HepG2 (cell line): Measurements from ENCODE around the gene MCM8. TPM values are rescaled to one million over a fixed set of nuclear protein-coding genes. Genes with fewer than 3 reads are reported as not detected.

Source experiments
- ATAC-seq: fragments of 200-7000 bp; cut with Tn5 transposase; 3 replicates; pipeline ENCODE4 v1.9.1; 2020; ENCODE audit warnings: mild to moderate bottlenecking, moderate library complexity
- BruUV-seq: library from RNA; stranded (reverse); fragments of 400-500 nt; replicated peaks from 2 replicates; lab custom pipeline; 2021; lab: Mats Ljungman, UMichigan
- CTCF ChIA-PET: fragments of 300-600 bp; formaldehyde crosslinking; extraction: SDS; loops from one replicate; lab custom pipeline; 2021; ENCODE audit warnings: low total read pairs, inconsistent platforms, low intra/inter-chr PET ratio; lab: Yijun Ruan, JAX
- POLR2A ChIA-PET: fragments of 350-600 bp; sonication (Branson Sonifier 250); formaldehyde crosslinking; loops from one replicate; lab custom pipeline; 2020; ENCODE audit warnings: antibody characterized with exemption, inconsistent platforms; lab: Yijun Ruan, JAX
- DNase-seq: peaks from one replicate; pipeline ENCODE4 v3.0.0-alpha.2; 2015; ENCODE audit warnings: low spot score
- FAIRE-seq: peaks from 3 replicates; lab custom pipeline; 2011; peaks lifted over from hg19 to GRCh38; lab: Jason Lieb, UNC
- H2AFZ ChIP-seq: one replicate; pipeline ENCODE4 v1.6.1; 2011; ENCODE audit warnings: low read length, inconsistent platforms
- H3K27ac ChIP-seq: fragments of 300-600 bp; 3 replicates; pipeline ENCODE4 v1.8.0; 2011; ENCODE audit warnings: mixed run types, mild to moderate bottlenecking, mixed read lengths, low read length, inconsistent platforms; ENCODE audit not compliant: insufficient read depth; ENCODE audit errors: extremely low read length
- H3K27me3 ChIP-seq, 2 experiments: fragments of 200-600 bp in 1 of 2; 2 replicates in 1 of 2; 3 replicates in 1 of 2; pipeline versions ENCODE4 v1.6.0 to v1.8.0; 2011; ENCODE audit warnings: low read length in 2 of 2, mild to moderate bottlenecking in 2 of 2, moderate library complexity in 2 of 2, inconsistent platforms in 1 of 2; ENCODE audit not compliant: insufficient read depth in 2 of 2, control insufficient read depth in 1 of 2
- H3K36me3 ChIP-seq, 2 experiments: fragments of 200-600 bp in 1 of 2; replicated peaks in 1 of 2; 2 replicates in 1 of 2; 3 replicates in 1 of 2; pipeline versions ENCODE4 v1.5.1 to v1.8.0; 2011; ENCODE audit warnings: low read length in 2 of 2, inconsistent platforms in 1 of 2; ENCODE audit not compliant: insufficient read depth in 2 of 2, control insufficient read depth in 1 of 2
- H3K4me1 ChIP-seq: 2 replicates; pipeline ENCODE4 v1.5.1; 2012; ENCODE audit warnings: low read length, inconsistent platforms; ENCODE audit not compliant: insufficient read depth
- H3K4me2 ChIP-seq: 2 replicates; pipeline ENCODE4 v1.6.0; 2011; ENCODE audit warnings: low read depth, low read length, inconsistent platforms
- H3K4me3 ChIP-seq, 3 experiments: fragments of 200-600 bp in 1 of 3; sonication (generic), shearing (Covaris generic) in 1 of 3; replicated peaks in 1 of 3; 2 replicates each; pipeline ENCODE4 v1.5.1; 2011 to 2016; ENCODE audit warnings: low read length in 3 of 3, inconsistent platforms in 2 of 3, low read depth in 2 of 3, mild to moderate bottlenecking in 2 of 3, control low read depth in 1 of 3, mixed read lengths in 1 of 3; ENCODE audit not compliant: insufficient read depth in 1 of 3
- H3K79me2 ChIP-seq: one replicate; pipeline ENCODE4 v1.6.1; 2011; ENCODE audit warnings: low read length, inconsistent platforms; ENCODE audit not compliant: insufficient read depth
- H3K9ac ChIP-seq: 2 replicates; pipeline ENCODE4 v1.6.0; 2011; ENCODE audit warnings: mild to moderate bottlenecking, low read depth, low read length, inconsistent platforms; ENCODE audit not compliant: insufficient read depth
- H3K9me3 ChIP-seq: 2 replicates; pipeline ENCODE4 v1.5.1; 2012; ENCODE audit warnings: mild to moderate bottlenecking, low read length
- H4K20me1 ChIP-seq: 2 replicates; pipeline ENCODE4 v1.6.0; 2011; ENCODE audit warnings: inconsistent platforms, mild to moderate bottlenecking, low read length, moderate library complexity; ENCODE audit not compliant: insufficient read depth
- AGO2 ChIP-seq: fragments of 200-400 bp; formaldehyde crosslinking; optimal IDR thresholded peaks from 2 replicates; pipeline ENCODE3; 2017; ENCODE audit warnings: mild to moderate bottlenecking, low read depth, low read length, moderate library complexity
- ATRX ChIP-seq: sonication (generic); formaldehyde crosslinking; IDR thresholded peaks from 2 replicates; pipeline ENCODE4 v1.4.0; 2020; ENCODE audit warnings: missing genetic modification reagents, borderline replicate concordance
- CEBPB ChIP-seq: IDR thresholded peaks from 2 replicates; pipeline ENCODE4 v1.6.1; 2011; ENCODE audit warnings: low read depth, low read length, improper control_type of control experiment, borderline replicate concordance
- ESRRA ChIP-seq: sonication (generic); formaldehyde crosslinking; IDR thresholded peaks from 2 replicates; pipeline ENCODE4 v1.5.1; 2020; ENCODE audit warnings: mild to moderate bottlenecking, low read depth, missing genetic modification reagents
- MAF1 ChIP-seq: sonication (generic); formaldehyde crosslinking; IDR thresholded peaks from 2 replicates; pipeline ENCODE4 v1.5.0; 2020; ENCODE audit warnings: missing genetic modification reagents, borderline replicate concordance
- MED8 ChIP-seq: sonication (generic); formaldehyde crosslinking; IDR thresholded peaks from 2 replicates; pipeline ENCODE4 v1.8.1; 2023; ENCODE audit warnings: mild to moderate bottlenecking, missing genetic modification reagents; ENCODE audit not compliant: insufficient replicate concordance
- NFYC ChIP-seq: IDR thresholded peaks from 2 replicates; pipeline ENCODE4 v1.6.1; 2016; ENCODE audit warnings: missing genetic modification reagents, missing compliant biosample characterization
- REPIN1 ChIP-seq: sonication (generic); formaldehyde crosslinking; IDR thresholded peaks from 2 replicates; pipeline ENCODE4 v1.8.0; 2022; ENCODE audit warnings: missing genetic modification reagents, low read depth, mild to moderate bottlenecking, borderline replicate concordance
- U2AF2 ChIP-seq: fragments of 200-400 bp; formaldehyde crosslinking; IDR thresholded peaks from 2 replicates; pipeline ENCODE4 v1.6.1; 2017; ENCODE audit warnings: low read depth, mild to moderate bottlenecking, low read length
- YEATS2 ChIP-seq: sonication (generic); formaldehyde crosslinking; IDR thresholded peaks from 2 replicates; pipeline ENCODE4 v1.4.0; 2020; ENCODE audit warnings: missing genetic modification reagents, borderline replicate concordance
- ZBTB8A ChIP-seq: sonication (generic); formaldehyde crosslinking; IDR thresholded peaks from 2 replicates; pipeline ENCODE4 v1.4.0; 2020; ENCODE audit warnings: mild to moderate bottlenecking, low read depth, missing genetic modification reagents, borderline replicate concordance
- ZNF563 ChIP-seq: sonication (generic); formaldehyde crosslinking; IDR thresholded peaks from 2 replicates; pipeline ENCODE4 v1.8.0; 2022; ENCODE audit warnings: mild to moderate bottlenecking, moderate library complexity, missing genetic modification reagents
- ZNF598 ChIP-seq: sonication (generic); formaldehyde crosslinking; IDR thresholded peaks from 2 replicates; pipeline ENCODE4 v1.5.1; 2020; ENCODE audit warnings: mild to moderate bottlenecking, missing genetic modification reagents, borderline replicate concordance
- WGBS: methylation state at CpG from one replicate; pipeline ENCODE4 v1.1.6; 2017; ENCODE audit warnings: low lambda C conversion rate; 5-methylcytosine and 5-hydroxymethylcytosine counted together
- in situ Hi-C: cut with HindIII; loops from 2 replicates; pipeline ENCODE4 v1.10.0; 2017; ENCODE audit warnings: low pct_unique_long_range_greater_than_20kb; ENCODE audit not compliant: extremely low pct_ligation_motif_present
- intact Hi-C: fragments of 100-400 bp; cut with micrococcal nuclease; formaldehyde crosslinking; loops from one replicate; pipeline ENCODE4 v1.10.0; 2022; ENCODE audit not compliant: unreplicated experiment
- polyA plus RNA-seq, 8 experiments: library from polyadenylated mRNA; depleted of rRNA in 3 of 8; stranded (reverse) in 7 of 8; unstranded in 1 of 8; fragments of >200 nt; fragmentation: Illumina TruSeq in 4 of 8; extraction: Trizol in 4 of 8; gene quantifications; 2 replicates each; pipeline versions ENCODE4 v1.2.1 to v1.2.3, GENCODE V29; 2011 to 2016; ENCODE audit warnings: low read depth in 4 of 8, missing spikeins in 1 of 8, mixed read lengths in 1 of 8; ENCODE audit not compliant: insufficient read depth in 1 of 8
- total RNA-seq, 5 experiments: library from RNA; depleted of rRNA; stranded (reverse); fragments of >200 nt; fragmentation: Illumina TruSeq; extraction: Trizol; gene quantifications; 2 replicates each; pipeline ENCODE4 v1.2.3, GENCODE V29; 2016; ENCODE audit warnings: low read depth in 1 of 5
- TF ChIP-seq, protein P1 (sequence below): sonication (generic); formaldehyde crosslinking; IDR thresholded peaks from 2 replicates; pipeline ENCODE4 v1.5.0; 2020; ENCODE audit warnings: mild to moderate bottlenecking, low read depth, missing genetic modification reagents, borderline replicate concordance

MCM8 gene
- total and polyA plus RNA-seq, 2 of the 13 experiments (the other 11 are each of a cell fraction or from before 2014, with no cell fraction given), result 11.5 to 59.3 TPM

DNA sequence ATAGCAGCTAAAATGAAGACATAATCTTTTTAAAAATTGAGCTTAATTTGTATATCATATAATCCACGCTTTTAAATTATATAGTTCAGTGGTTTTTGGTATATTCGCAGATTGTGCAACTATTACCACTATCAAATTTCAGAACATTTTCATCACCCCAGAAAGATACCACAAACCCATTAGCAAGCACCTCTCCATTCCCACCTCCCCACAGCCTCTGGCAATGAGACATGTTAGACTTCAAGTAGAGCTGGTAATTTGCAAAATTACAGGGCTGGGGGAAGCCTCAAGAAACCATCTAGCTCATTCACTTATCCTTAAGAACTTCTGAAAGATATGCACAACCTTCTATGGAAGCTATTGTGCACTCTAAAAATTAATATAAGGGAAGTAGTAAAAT, 37.3 kb upstream of the MCM8 start:
- H3K79me2 ChIP-seq, result no peaks in the 10 kb centered on the region
- intact Hi-C loops, result no loop called here
- TF ChIP-seq CEBPB, result peak; percentile 5; the same call in 1 of the 2 replicates
- no peak for TF ChIP-seq ZNF563 (CRISPR knock-in tag)
- no peak overlapping the region for H3K27ac ChIP-seq
- no peak overlapping the region for H2AFZ ChIP-seq
- in situ Hi-C loops, result no loop called here
- ChIA-PET CTCF (no interaction called here), POLR2A (no interaction called here)
- WGBS, result 37% methylated on average over 2 of the region's 2 CpGs
- no peak for DNase-seq
- no peaks in the 10 kb centered on the region for H3K9me3 ChIP-seq
- no peaks in the 10 kb centered on the region for H3K36me3 ChIP-seq
- no TSS peak for BruUV-seq
- peaks cover 13% of the 10 kb centered on the region for H3K4me1 ChIP-seq
- H3K27me3 ChIP-seq, result 0 out of 5 replicates have a peak, but pooled peaks cover 0 to 3% of the 10 kb centered on the region in 2 experiments
- H3K4me3 ChIP-seq, result no peak overlapping the region
- FAIRE-seq, result no peak
- no peaks in the 10 kb centered on the region for H4K20me1 ChIP-seq
- ATAC-seq, result no peak
- H3K9ac ChIP-seq, result no peak overlapping the region
- H3K4me2 ChIP-seq, result no peak overlapping the region

DNA sequence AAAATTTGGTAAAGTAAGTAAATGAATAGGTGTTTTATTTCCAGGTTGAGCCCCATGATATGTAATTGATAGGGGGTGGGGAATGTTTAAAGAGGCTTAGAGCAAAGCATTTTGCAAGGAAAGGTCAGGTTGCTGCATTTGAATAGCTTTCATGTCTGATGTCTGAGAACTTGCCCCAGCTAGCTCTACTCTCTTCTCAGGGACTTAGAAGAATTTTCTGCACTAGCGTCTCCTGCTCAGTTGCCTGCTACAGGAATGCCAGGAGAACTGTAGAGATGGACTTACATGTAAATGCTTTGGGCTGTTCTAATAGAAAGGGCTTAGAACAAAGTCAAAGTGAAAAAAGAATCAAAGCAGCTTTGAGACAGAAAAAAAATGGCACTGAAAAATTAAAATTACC, 35.6 kb upstream of the MCM8 start:
- 0 out of 5 replicates have a peak, but pooled peaks cover 0 to 3% of the 10 kb centered on the region in 2 experiments for H3K27me3 ChIP-seq
- H2AFZ ChIP-seq, result no peak overlapping the region
- TF ChIP-seq ZNF598 (CRISPR knock-in tag), result no peak
- no peak for TF ChIP-seq U2AF2
- TF ChIP-seq AGO2, result no peak
- TF ChIP-seq, protein P1, sequence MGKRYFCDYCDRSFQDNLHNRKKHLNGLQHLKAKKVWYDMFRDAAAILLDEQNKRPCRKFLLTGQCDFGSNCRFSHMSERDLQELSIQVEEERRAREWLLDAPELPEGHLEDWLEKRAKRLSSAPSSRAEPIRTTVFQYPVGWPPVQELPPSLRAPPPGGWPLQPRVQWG (CRISPR knock-in tag), result no peak
- TF ChIP-seq REPIN1 (CRISPR knock-in tag), result no peak
- no peak for TF ChIP-seq MAF1 (CRISPR knock-in tag)
- no peak for TF ChIP-seq NFYC (CRISPR knock-in tag)
- TF ChIP-seq MED8 (CRISPR knock-in tag), result no peak
- TF ChIP-seq YEATS2 (CRISPR knock-in tag), result no peak
- no peak for TF ChIP-seq ESRRA (CRISPR knock-in tag)
- no peak for TF ChIP-seq ATRX (CRISPR knock-in tag)
- TF ChIP-seq ZBTB8A (CRISPR knock-in tag), result no peak
- H3K27ac ChIP-seq, result no peak overlapping the region
- POLR2A ChIA-PET, result no interaction called here
- 0% methylated on average over 1 of the region's 1 CpG for WGBS
- CTCF ChIA-PET, result no interaction called here
- H3K4me2 ChIP-seq, result no peak overlapping the region
- DNase-seq, result no peak
- no peak overlapping the region for H3K9ac ChIP-seq
- ATAC-seq, result no peak
- no TSS peak for BruUV-seq
- intact Hi-C loops (no loop called here), in situ Hi-C loops (no loop called here)
- peaks cover 24% of the 10 kb centered on the region for H3K4me1 ChIP-seq
- no peak for FAIRE-seq
- no peaks in the 10 kb centered on the region for H4K20me1 ChIP-seq
- no peaks in the 10 kb centered on the region for H3K79me2 ChIP-seq
- H3K4me3 ChIP-seq, result no peak overlapping the region
- no peaks in the 10 kb centered on the region for H3K9me3 ChIP-seq
- no peaks in the 10 kb centered on the region for H3K36me3 ChIP-seq
